Measurements from ENCODE around the gene RAB3IP.

RAB3IP gene

GRCh38 chr12:69739287-69740191 lies 879 bp downstream of the RAB3IP start:
- H3K9me3 ChIP-seq: no peaks in the 10 kb centered on the region
- H3K4me3 ChIP-seq (ENCODE audit: low read depth in 1 of 2, low read length in 1 of 2): peak overlapping the region; percentile 81 to 91
- peaks cover 40% of the 10 kb centered on the region for H3K27me3 ChIP-seq
- H3K36me3 ChIP-seq: no peaks in the 10 kb centered on the region
- peaks cover 14 to 16% of the 10 kb centered on the region in 2 experiments for H3K4me1 ChIP-seq (ENCODE audit: control insufficient read depth in 1 of 2, insufficient read depth in 1 of 2, low read depth in 1 of 2, low read length in 1 of 2)
- H3K27ac ChIP-seq: peak overlapping the region; percentile 73
- no peak for TF ChIP-seq CTCF (IDR thresholded peaks at IDR 0.05)

DNA sequence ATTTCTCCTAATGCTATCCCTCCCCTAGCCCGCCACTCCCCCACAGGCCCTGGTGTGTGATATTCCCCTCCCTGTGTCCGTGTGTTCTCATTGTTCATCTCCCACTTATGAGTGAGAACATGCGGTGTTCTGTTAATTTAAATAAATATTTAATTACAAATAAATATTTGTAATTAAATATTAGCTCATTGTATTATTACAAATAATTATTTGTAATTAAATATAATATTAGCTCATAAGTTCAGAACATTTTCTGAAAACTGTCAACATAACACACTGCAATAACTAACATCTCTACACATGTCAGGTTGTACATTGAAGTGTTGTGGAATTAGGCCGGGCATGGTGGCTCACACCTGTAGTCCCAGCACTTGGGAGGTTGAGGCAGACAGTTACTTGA lies 5.4 kb downstream of the RAB3IP start:
- peaks cover 12 to 14% of the 10 kb centered on the region in 2 experiments for H3K4me1 ChIP-seq (ENCODE audit: control insufficient read depth in 1 of 2, insufficient read depth in 1 of 2, low read depth in 1 of 2, low read length in 1 of 2)
- no peak for TF ChIP-seq CTCF (IDR thresholded peaks at IDR 0.05)
- no peak overlapping the region for H3K4me3 ChIP-seq (ENCODE audit: low read depth in 1 of 2, low read length in 1 of 2)
- H3K9me3 ChIP-seq: no peaks in the 10 kb centered on the region
- no peak overlapping the region for H3K27ac ChIP-seq
- H3K27me3 ChIP-seq: no peaks in the 10 kb centered on the region
- no peaks in the 10 kb centered on the region for H3K36me3 ChIP-seq

DNA sequence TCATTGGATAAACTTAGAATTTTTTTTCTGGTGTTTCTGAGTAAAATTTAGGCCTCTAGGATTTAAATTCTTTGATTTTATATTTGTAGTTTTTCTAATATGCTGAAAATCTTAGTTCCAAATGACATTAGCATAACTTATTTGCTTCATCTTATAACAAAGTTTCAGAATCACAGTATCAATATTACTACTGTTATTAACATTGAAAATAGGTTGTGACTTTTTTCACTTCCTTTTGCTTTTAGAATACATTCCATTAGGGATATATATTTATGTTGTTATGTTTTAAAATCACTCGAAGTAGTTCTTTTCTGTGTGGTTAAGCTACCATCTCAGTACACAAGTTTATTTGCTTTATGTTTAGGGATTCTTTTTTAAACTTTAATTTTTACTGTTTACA lies 12.8 kb downstream of the RAB3IP start:
- Histone ChIP-seq H3K27ac (no peak overlapping the region), H3K36me3 (peaks cover 16% of the 10 kb centered on the region), H3K9me3 (no peaks in the 10 kb centered on the region), H3K4me1 (ENCODE audit: control insufficient read depth in 1 of 2, insufficient read depth in 1 of 2, low read depth in 1 of 2, low read length in 1 of 2) (no peaks in the 10 kb centered on the region), H3K4me3 (ENCODE audit: low read depth in 1 of 2, low read length in 1 of 2) (no peak overlapping the region), H3K27me3 (no peaks in the 10 kb centered on the region)
- TF ChIP-seq CTCF (IDR thresholded peaks at IDR 0.05): no peak

DNA sequence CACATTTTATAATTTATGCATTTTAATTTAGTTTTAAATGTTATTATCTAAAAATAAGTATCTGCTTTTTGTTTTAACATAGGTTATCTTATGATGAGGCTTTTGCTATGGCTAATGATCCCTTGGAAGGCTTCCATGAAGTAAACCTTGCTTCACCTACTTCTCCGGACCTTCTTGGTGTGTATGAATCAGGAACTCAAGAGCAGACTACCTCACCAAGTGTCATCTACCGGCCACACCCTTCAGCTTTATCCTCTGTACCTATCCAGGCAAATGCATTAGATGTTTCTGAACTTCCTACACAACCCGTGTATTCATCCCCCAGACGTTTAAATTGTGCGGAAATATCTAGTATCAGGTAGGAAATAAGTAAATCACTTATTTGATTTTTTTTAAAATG lies 16.6 kb downstream of the RAB3IP start:
- Histone ChIP-seq H3K27me3 (no peaks in the 10 kb centered on the region), H3K27ac (no peak overlapping the region), H3K4me1 (ENCODE audit: control insufficient read depth in 1 of 2, insufficient read depth in 1 of 2, low read depth in 1 of 2, low read length in 1 of 2) (no peaks in the 10 kb centered on the region), H3K4me3 (ENCODE audit: low read depth in 1 of 2, low read length in 1 of 2) (no peak overlapping the region), H3K9me3 (no peaks in the 10 kb centered on the region), H3K36me3 (peaks cover 25% of the 10 kb centered on the region)
- no peak for TF ChIP-seq CTCF (IDR thresholded peaks at IDR 0.05)

DNA sequence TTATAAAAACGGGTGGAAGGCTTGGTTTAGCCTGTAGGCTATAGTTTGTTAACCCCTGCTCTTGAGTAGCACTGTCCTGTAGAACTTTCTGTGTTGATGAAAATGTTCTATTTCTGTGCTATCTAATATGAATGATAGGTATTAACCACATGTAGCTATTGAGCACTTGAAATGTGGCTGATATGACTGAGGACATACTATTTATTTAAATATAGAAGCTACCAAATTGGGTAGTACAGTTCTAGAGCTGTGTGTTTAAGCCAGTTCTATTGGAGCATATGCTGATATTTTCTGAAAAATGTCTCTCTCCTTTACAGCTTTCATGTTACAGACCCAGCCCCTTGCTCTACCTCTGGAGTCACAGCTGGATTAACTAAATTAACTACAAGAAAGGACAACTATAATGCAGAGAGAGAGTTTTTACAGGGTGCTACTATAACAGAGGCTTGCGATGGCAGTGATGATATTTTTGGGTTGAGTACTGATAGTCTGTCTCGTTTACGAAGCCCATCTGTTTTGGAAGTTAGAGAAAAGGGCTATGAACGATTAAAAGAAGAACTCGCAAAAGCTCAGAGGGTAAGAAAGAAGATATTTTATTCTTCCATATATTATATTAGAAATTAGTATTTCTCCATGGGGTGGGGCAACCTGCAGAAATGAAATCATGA lies 17.6 kb downstream of the RAB3IP start:
- H3K36me3 ChIP-seq: peaks cover 25% of the 10 kb centered on the region
- no peaks in the 10 kb centered on the region for H3K4me1 ChIP-seq (ENCODE audit: control insufficient read depth in 1 of 2, insufficient read depth in 1 of 2, low read depth in 1 of 2, low read length in 1 of 2)
- H3K27ac ChIP-seq: no peak overlapping the region
- H3K27me3 ChIP-seq: no peaks in the 10 kb centered on the region
- no peak for TF ChIP-seq CTCF (IDR thresholded peaks at IDR 0.05)
- no peak overlapping the region for H3K4me3 ChIP-seq (ENCODE audit: low read depth in 1 of 2, low read length in 1 of 2)
- H3K9me3 ChIP-seq: no peaks in the 10 kb centered on the region
